Mesothelial cell of epicardium (in vitro differentiated cells): ENCODE measurements around the gene ENOPH1. TPM values are rescaled to one million over a fixed set of nuclear protein-coding genes. Genes with fewer than 3 reads are reported as not detected.
A peak's percentile ranks its signal among the peaks of the same experiment; 100 is the strongest.
"Not testable (repeated sequence)": the region's sequence is repeated elsewhere in the genome, so short reads cannot be mapped to it uniquely, and the experiment has no call there.

Experiments used
- DNase-seq, 2 experiments: peaks; one replicate each; pipeline ENCODE4 v3.0.0; 2021; ENCODE audit warnings: low spot score in 2 of 2; ENCODE audit not compliant: unreplicated experiment in 2 of 2
- H3K27ac Mint-ChIP-seq: 2 replicates; pipeline ENCODE4 v1.8.0; 2021; ENCODE audit warnings: mixed read lengths
- H3K27me3 Mint-ChIP-seq: 2 replicates; pipeline ENCODE4 v1.8.0; 2021; ENCODE audit warnings: low read depth, mixed read lengths
- H3K36me3 Mint-ChIP-seq: 2 replicates; pipeline ENCODE4 v1.8.0; 2021; ENCODE audit warnings: mixed read lengths
- H3K4me1 Mint-ChIP-seq: 2 replicates; pipeline ENCODE4 v1.8.0; 2021; ENCODE audit warnings: mixed read lengths
- H3K4me3 Mint-ChIP-seq: 2 replicates; pipeline ENCODE4 v1.8.0; 2021; ENCODE audit warnings: mild to moderate bottlenecking, moderate library complexity, mixed read lengths
- H3K9me3 Mint-ChIP-seq: 2 replicates; pipeline ENCODE4 v1.8.0; 2021; ENCODE audit warnings: mixed read lengths
- CTCF ChIP-seq: fragments of 200-600 bp; sonication (generic); IDR thresholded peaks from one replicate; pipeline ENCODE4 v1.5.0; 2021; ENCODE audit warnings: antibody characterized with exemption; ENCODE audit not compliant: unreplicated experiment
- total RNA-seq: library from RNA; stranded (reverse); gene quantifications from 3 replicates; pipeline ENCODE4 v1.2.1, GENCODE V29; 2021

Gene ENOPH1
- total RNA-seq: 27.5 to 28.0 TPM (median 27.8 TPM) in 3 replicates

GRCh38 chr4:82430193-82430963, at the start of gene ENOPH1, which contains the start of gene HNRNPDL:
ENOPH1 (plus strand) TSS chr4:82430590; CDS start chr4:82430830, 240 bp downstream.
HNRNPDL (minus strand) TSS chr4:82430462; CDS start chr4:82429690, 772 bp downstream.
- H3K9me3 Mint-ChIP-seq: no peaks in the 10 kb centered on the region
- H3K4me3 Mint-ChIP-seq: peak within 1 kb of the TSS; percentile 100
- H3K36me3 Mint-ChIP-seq: peaks cover 37% of the 10 kb centered on the region
- peak; percentile 95 for DNase-seq
- peaks cover 44% of the 10 kb centered on the region for H3K4me1 Mint-ChIP-seq
- H3K27me3 Mint-ChIP-seq: no peaks in the 10 kb centered on the region
- peak within 1 kb of the TSS; percentile 100 for H3K27ac Mint-ChIP-seq
- TF ChIP-seq CTCF: no peak

GRCh38 chr4:82380831-82381230, 49.6 kb upstream of the ENOPH1 start:
- DNase-seq: no peak
- no peak overlapping the region for H3K4me3 Mint-ChIP-seq
- TF ChIP-seq CTCF: no peak
- no peak overlapping the region for H3K27ac Mint-ChIP-seq
- H3K4me1 Mint-ChIP-seq: peaks cover 12% of the 10 kb centered on the region
- peaks cover 11% of the 10 kb centered on the region for H3K36me3 Mint-ChIP-seq
- H3K27me3 Mint-ChIP-seq: no peaks in the 10 kb centered on the region
- peaks cover 18% of the 10 kb centered on the region for H3K9me3 Mint-ChIP-seq

- TF ChIP-seq CTCF: no peak
- no peak overlapping the region for H3K4me3 Mint-ChIP-seq
These were observed 49.2 kb upstream of the ENOPH1 start for GRCh38 chr4:82381235-82381634.

GRCh38 chr4:82381661-82382296, 48.6 kb upstream of the ENOPH1 start:
- H3K36me3 Mint-ChIP-seq: peaks cover 9% of the 10 kb centered on the region
- no peak for TF ChIP-seq CTCF
- H3K9me3 Mint-ChIP-seq: peaks cover 20% of the 10 kb centered on the region
- DNase-seq: no peak
- H3K27ac Mint-ChIP-seq: no peak overlapping the region
- H3K27me3 Mint-ChIP-seq: no peaks in the 10 kb centered on the region
- H3K4me1 Mint-ChIP-seq: peaks cover 4% of the 10 kb centered on the region
- no peak overlapping the region for H3K4me3 Mint-ChIP-seq

More at GRCh38 chr4:82381235-82381634, 49.2 kb upstream of the ENOPH1 start:
- Mint-ChIP-seq H3K27ac (no peak overlapping the region), H3K4me1 (peaks cover 8% of the 10 kb centered on the region), H3K27me3 (no peaks in the 10 kb centered on the region), H3K9me3 (peaks cover 20% of the 10 kb centered on the region), H3K36me3 (peaks cover 11% of the 10 kb centered on the region)
- DNase-seq: no peak

- peaks cover 19% of the 10 kb centered on the region for H3K9me3 Mint-ChIP-seq
- no peak for DNase-seq
- H3K27ac Mint-ChIP-seq: no peak overlapping the region
- TF ChIP-seq CTCF: no peak
- no peak overlapping the region for H3K4me3 Mint-ChIP-seq
- H3K27me3 Mint-ChIP-seq: no peaks in the 10 kb centered on the region
- peaks cover 8% of the 10 kb centered on the region for H3K36me3 Mint-ChIP-seq
- H3K4me1 Mint-ChIP-seq: peaks cover 4% of the 10 kb centered on the region
These were observed 47.6 kb upstream of the ENOPH1 start for GRCh38 chr4:82382751-82383150.

- not testable (repeated sequence) for DNase-seq, H3K27me3 Mint-ChIP-seq, H3K27ac Mint-ChIP-seq, H3K4me1 Mint-ChIP-seq, H3K4me3 Mint-ChIP-seq, H3K36me3 Mint-ChIP-seq
- peaks cover 18% of the 10 kb centered on the region for H3K9me3 Mint-ChIP-seq
These were observed 44.1 kb upstream of the ENOPH1 start for GRCh38 chr4:82386312-82386711.
